Cardiac fibroblast (primary cell): ENCODE results near the gene FAM170B.

Experiments used
- DNase-seq, 2 donors: peaks; one replicate each; pipeline versions ENCODE4 v3.0.0 to v3.0.0-alpha.2; 2010; ENCODE audit warnings: low read depth in 2 of 2
- H3K4me3 ChIP-seq, 2 donors: replicated peaks in 1 of 2; 1 replicate in 1 of 2; 2 replicates in 1 of 2; pipeline ENCODE4 v1.5.1; 2011; ENCODE audit warnings: low read depth in 2 of 2, low read length in 2 of 2, mild to moderate bottlenecking in 2 of 2, moderate library complexity in 1 of 2
- CTCF ChIP-seq: IDR thresholded peaks from one replicate; pipeline ENCODE4 v1.5.1; 2011; ENCODE audit warnings: low read depth, mild to moderate bottlenecking, low read length, inconsistent platforms

FAM170B gene

DNA sequence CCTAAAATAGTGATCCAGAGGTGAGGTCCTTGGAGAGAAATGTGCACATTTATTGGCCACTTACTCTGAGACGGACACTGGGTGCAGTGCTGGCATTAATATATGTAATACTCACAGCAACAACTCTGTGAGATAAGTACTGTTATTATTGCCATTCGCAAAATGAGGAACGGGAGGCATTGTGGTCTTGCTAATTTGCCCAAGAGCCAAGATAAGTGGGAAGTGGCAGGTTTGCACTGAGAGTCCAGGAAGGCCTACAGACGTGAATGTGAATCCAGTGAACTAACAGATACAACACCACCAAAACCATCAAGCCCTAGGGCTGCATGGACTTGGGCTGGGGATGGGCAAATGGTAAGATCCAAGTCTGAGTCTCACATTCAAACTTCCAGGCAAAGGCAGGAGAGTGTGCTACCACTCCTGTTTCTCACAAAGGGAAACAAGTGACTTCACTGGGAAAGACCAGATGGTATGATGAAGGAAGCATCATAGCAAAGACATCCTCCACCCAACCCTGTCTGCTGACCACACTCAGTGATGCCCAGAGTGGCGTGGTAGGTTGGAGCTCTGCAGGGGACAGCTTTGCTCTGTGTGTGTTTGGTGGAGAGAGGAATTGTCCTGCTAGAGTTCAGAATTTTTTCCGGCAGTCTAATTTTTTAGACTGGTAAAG lies 35.1 kb upstream of the FAM170B start:
- no peak for DNase-seq
- no peak overlapping the region for H3K4me3 ChIP-seq
- TF ChIP-seq CTCF = no peak

GRCh38 chr10:49168171-49168540 lies 34.3 kb upstream of the FAM170B start:
- DNase-seq = no peak
- TF ChIP-seq CTCF = no peak
- no peak overlapping the region for H3K4me3 ChIP-seq

DNA sequence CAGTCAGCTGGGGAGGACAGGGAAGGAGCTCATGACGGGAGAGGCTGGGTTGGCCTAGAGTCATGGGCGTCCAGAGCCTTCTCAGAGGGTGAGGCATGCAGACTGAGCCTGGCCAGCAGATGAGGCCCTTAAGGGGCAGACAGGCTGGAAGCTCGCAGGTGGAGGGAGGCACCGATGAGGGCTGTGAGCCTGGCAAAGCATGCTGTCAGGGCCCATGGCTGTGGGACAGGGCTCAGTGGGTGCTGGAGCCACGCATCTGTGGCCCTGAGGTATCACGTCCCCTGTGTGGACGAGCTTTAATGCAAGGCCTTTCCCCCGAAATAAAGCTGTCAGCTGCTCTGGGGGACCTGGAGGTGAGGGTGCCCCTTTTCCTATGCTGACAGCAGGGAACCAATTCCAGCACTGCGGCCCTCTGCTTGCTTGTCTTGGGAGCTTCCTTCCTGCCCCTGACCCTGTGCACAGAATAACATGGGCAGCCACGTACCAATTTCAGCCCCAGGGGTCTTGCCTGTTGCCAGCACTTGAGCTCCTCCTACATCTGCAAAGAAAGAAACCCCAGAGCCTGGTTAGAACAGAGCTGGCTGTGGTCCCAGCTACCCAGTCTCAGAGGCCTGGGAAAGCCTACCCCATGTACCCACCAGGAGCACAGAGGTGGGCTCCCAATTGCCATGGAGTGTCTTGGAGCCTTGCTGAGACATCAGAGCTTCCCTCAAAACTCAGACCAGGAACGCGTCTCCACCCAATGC lies 33.8 kb upstream of the FAM170B start:
- no peak for DNase-seq
- H3K4me3 ChIP-seq = no peak overlapping the region
- no peak for TF ChIP-seq CTCF

GRCh38 chr10:49166484-49167400 lies 32.9 kb upstream of the FAM170B start:
- no peak for TF ChIP-seq CTCF
- H3K4me3 ChIP-seq = no peak overlapping the region
- no peak for DNase-seq

DNA sequence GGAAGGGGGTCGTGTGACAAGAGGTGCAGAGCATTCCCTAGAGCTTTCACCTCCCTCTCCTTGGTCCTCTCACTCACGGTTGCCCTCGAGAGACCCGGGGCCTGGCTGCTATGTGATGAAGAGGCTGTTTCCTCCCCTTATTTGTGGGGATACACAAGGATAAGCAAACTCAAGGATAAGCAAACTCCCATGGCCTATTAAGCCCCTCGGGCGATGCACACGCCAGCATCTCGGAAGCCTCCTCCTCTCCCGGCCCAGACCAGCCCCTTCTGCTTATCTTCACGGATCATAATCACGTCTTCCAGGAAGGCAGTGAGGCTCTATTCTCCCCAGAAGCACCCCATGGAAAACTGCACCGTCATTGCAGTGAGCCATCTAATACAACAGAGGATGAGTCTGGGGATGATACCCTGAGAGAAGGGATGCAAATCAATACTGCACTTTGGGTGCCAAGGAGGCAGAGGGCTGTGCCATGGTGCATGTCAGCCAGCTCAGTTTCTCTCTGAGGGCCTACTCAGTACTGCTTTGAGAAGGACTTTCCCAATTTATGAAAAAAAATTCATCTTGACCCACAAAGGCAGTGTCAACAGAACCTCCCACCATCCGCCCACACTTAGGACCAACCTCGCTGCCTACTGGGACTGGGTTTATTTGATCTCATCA lies 32.1 kb upstream of the FAM170B start:
- no peak for TF ChIP-seq CTCF
- H3K4me3 ChIP-seq = no peak overlapping the region
- DNase-seq = no peak

DNA sequence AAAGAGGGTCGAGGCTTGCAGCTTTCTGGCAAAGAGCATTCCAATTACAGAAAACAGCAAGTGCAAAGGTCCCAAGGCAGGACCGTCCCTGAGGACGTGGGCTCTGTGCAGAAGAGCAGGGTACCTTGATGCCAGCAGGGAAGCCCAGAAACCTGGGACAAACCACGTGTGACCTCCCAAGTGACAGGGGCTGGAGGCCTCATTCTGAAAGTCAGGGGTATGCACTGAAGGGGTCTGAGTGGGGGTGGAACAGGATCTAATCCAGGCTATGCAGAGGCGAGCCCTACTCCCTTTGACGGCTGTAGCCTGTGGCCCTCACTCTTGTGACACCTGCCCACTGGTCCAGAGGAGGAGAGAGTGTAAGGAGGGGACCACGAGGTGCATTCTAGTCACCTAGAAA lies 31.4 kb upstream of the FAM170B start:
- H3K4me3 ChIP-seq = no peak overlapping the region
- TF ChIP-seq CTCF = no peak

More for the DNA sequence above, 31.4 kb upstream of the FAM170B start:
- DNase-seq = no peak
